HepG2 (cell line): ENCODE measurements around the gene RPS8. TPM values are rescaled to one million over a fixed set of nuclear protein-coding genes. Genes with fewer than 3 reads are reported as not detected.
A peak's percentile ranks its signal among the peaks of the same experiment; 100 is the strongest.

Experiments used
- ATF3 ChIP-seq: sonication (generic); formaldehyde crosslinking; IDR thresholded peaks from 2 replicates; pipeline ENCODE4 v1.4.0; 2020; ENCODE audit warnings: missing genetic modification reagents
- GABPB1 ChIP-seq: IDR thresholded peaks from 2 replicates; pipeline ENCODE4 v1.6.1; 2016; ENCODE audit warnings: mild to moderate bottlenecking, missing genetic modification reagents, moderate library complexity, missing compliant biosample characterization
- GFI1 ChIP-seq: sonication (generic); formaldehyde crosslinking; IDR thresholded peaks from 2 replicates; pipeline ENCODE4 v1.5.0; 2020; ENCODE audit warnings: missing genetic modification reagents, mild to moderate bottlenecking, borderline replicate concordance
- GZF1 ChIP-seq: sonication (generic); formaldehyde crosslinking; IDR thresholded peaks from 2 replicates; pipeline ENCODE4 v1.5.1; 2020; ENCODE audit warnings: mild to moderate bottlenecking, missing genetic modification reagents
- KMT2B ChIP-seq: IDR thresholded peaks from 2 replicates; pipeline ENCODE4 v1.6.1; 2016; ENCODE audit warnings: missing genetic modification reagents, missing compliant biosample characterization
- PREB ChIP-seq: sonication (generic); formaldehyde crosslinking; IDR thresholded peaks from 2 replicates; pipeline ENCODE4 v1.4.0; 2020; ENCODE audit warnings: missing genetic modification reagents
- SP140L ChIP-seq: sonication (generic); formaldehyde crosslinking; IDR thresholded peaks from 2 replicates; pipeline ENCODE4 v1.4.0; 2020; ENCODE audit warnings: missing genetic modification reagents, borderline replicate concordance
- SPEN ChIP-seq: sonication (generic); formaldehyde crosslinking; IDR thresholded peaks from 2 replicates; pipeline ENCODE4 v1.5.1; 2020; ENCODE audit warnings: low read depth, mild to moderate bottlenecking, missing genetic modification reagents
- STAG1 ChIP-seq: sonication (generic); formaldehyde crosslinking; IDR thresholded peaks from 2 replicates; pipeline ENCODE4 v1.4.0; 2020; ENCODE audit warnings: missing genetic modification reagents
- STAT6 ChIP-seq: sonication (generic); formaldehyde crosslinking; IDR thresholded peaks from 2 replicates; pipeline ENCODE4 v1.4.0; 2020; ENCODE audit warnings: missing genetic modification reagents, mild to moderate bottlenecking, borderline replicate concordance
- THAP11 ChIP-seq: IDR thresholded peaks from 2 replicates; pipeline ENCODE4 v1.6.1; 2016; ENCODE audit warnings: missing biosample characterization, missing genetic modification reagents
- ZNF138 ChIP-seq: sonication (generic); formaldehyde crosslinking; IDR thresholded peaks from 2 replicates; pipeline ENCODE4 v1.5.0; 2020; ENCODE audit warnings: mild to moderate bottlenecking, low read depth, missing genetic modification reagents
- ZNF225 ChIP-seq: sonication (generic); formaldehyde crosslinking; IDR thresholded peaks from 2 replicates; pipeline ENCODE4 v1.4.0; 2020; ENCODE audit warnings: mild to moderate bottlenecking, missing genetic modification reagents
- ZNF331 ChIP-seq: sonication (generic); formaldehyde crosslinking; IDR thresholded peaks from 2 replicates; pipeline ENCODE4 v1.4.0; 2020; ENCODE audit warnings: missing genetic modification reagents
- ZNF619 ChIP-seq: sonication (generic); formaldehyde crosslinking; IDR thresholded peaks from 2 replicates; pipeline ENCODE4 v1.4.0; 2020; ENCODE audit warnings: mild to moderate bottlenecking, missing genetic modification reagents
- ZNF788 ChIP-seq: sonication (generic); formaldehyde crosslinking; IDR thresholded peaks from 2 replicates; pipeline ENCODE4 v1.5.0; 2020; ENCODE audit warnings: mild to moderate bottlenecking, missing genetic modification reagents, borderline replicate concordance
- ZSCAN21 ChIP-seq: sonication (generic); formaldehyde crosslinking; IDR thresholded peaks from 2 replicates; pipeline ENCODE4 v1.8.0; 2022; ENCODE audit warnings: mild to moderate bottlenecking, missing genetic modification reagents, moderate library complexity, borderline replicate concordance
- ZSCAN29 ChIP-seq: sonication (generic); formaldehyde crosslinking; conservative IDR thresholded peaks from 2 replicates; pipeline ENCODE4 v1.4.0; 2020; ENCODE audit warnings: mild to moderate bottlenecking, missing genetic modification reagents
- polyA plus RNA-seq, 8 experiments: library from polyadenylated mRNA; depleted of rRNA in 3 of 8; stranded (reverse) in 7 of 8; unstranded in 1 of 8; fragments of >200 nt; fragmentation: Illumina TruSeq in 4 of 8; extraction: Trizol in 4 of 8; gene quantifications; 2 replicates each; pipeline versions ENCODE4 v1.2.1 to v1.2.3, GENCODE V29; 2011 to 2016; ENCODE audit warnings: low read depth in 4 of 8, missing spikeins in 1 of 8, mixed read lengths in 1 of 8; ENCODE audit not compliant: insufficient read depth in 1 of 8
- total RNA-seq, 5 experiments: library from RNA; depleted of rRNA; stranded (reverse); fragments of >200 nt; fragmentation: Illumina TruSeq; extraction: Trizol; gene quantifications; 2 replicates each; pipeline ENCODE4 v1.2.3, GENCODE V29; 2016; ENCODE audit warnings: low read depth in 1 of 5
- TF ChIP-seq, protein P1 (sequence below): IDR thresholded peaks from 2 replicates; pipeline ENCODE4 v1.6.1; 2016; ENCODE audit warnings: mild to moderate bottlenecking, missing biosample characterization, missing genetic modification reagents
- TF ChIP-seq, protein P2 (sequence below): sonication (generic); formaldehyde crosslinking; IDR thresholded peaks from 2 replicates; pipeline ENCODE4 v1.5.0; 2020; ENCODE audit warnings: mild to moderate bottlenecking, missing genetic modification reagents
- TF ChIP-seq, protein P3 (sequence below): IDR thresholded peaks from 2 replicates; pipeline ENCODE4 v1.6.1; 2012; ENCODE audit warnings: inconsistent platforms

Gene RPS8
- total and polyA plus RNA-seq, 2 of the 13 experiments (the other 11 are each of a cell fraction or from before 2014, with no cell fraction given): 2,628 to 2,822 TPM

- TF ChIP-seq ZNF138 (CRISPR knock-in tag): no peak
- peak; percentile 83 for TF ChIP-seq STAG1 (CRISPR knock-in tag)
- TF ChIP-seq ATF3 (CRISPR knock-in tag): peak; percentile 43; the same call in 1 of the 2 replicates
- peak; percentile 72 for TF ChIP-seq ZNF331 (CRISPR knock-in tag)
- TF ChIP-seq ZNF788 (CRISPR knock-in tag): peak; percentile 73; the same call in 1 of the 2 replicates
- TF ChIP-seq GABPB1 (CRISPR knock-in tag): peak; percentile 70; the same call in 1 of the 2 replicates
- peak; percentile 91 for TF ChIP-seq ZNF619
- peak; percentile 64; the same call in 1 of the 2 replicates for TF ChIP-seq ZSCAN21 (CRISPR knock-in tag)
- TF ChIP-seq SPEN (CRISPR knock-in tag): peak; percentile 66
- TF ChIP-seq, protein P1, sequence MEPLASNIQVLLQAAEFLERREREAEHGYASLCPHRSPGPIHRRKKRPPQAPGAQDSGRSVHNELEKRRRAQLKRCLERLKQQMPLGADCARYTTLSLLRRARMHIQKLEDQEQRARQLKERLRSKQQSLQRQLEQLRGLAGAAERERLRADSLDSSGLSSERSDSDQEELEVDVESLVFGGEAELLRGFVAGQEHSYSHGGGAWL (CRISPR knock-in tag): peak; percentile 86
- TF ChIP-seq, protein P2, sequence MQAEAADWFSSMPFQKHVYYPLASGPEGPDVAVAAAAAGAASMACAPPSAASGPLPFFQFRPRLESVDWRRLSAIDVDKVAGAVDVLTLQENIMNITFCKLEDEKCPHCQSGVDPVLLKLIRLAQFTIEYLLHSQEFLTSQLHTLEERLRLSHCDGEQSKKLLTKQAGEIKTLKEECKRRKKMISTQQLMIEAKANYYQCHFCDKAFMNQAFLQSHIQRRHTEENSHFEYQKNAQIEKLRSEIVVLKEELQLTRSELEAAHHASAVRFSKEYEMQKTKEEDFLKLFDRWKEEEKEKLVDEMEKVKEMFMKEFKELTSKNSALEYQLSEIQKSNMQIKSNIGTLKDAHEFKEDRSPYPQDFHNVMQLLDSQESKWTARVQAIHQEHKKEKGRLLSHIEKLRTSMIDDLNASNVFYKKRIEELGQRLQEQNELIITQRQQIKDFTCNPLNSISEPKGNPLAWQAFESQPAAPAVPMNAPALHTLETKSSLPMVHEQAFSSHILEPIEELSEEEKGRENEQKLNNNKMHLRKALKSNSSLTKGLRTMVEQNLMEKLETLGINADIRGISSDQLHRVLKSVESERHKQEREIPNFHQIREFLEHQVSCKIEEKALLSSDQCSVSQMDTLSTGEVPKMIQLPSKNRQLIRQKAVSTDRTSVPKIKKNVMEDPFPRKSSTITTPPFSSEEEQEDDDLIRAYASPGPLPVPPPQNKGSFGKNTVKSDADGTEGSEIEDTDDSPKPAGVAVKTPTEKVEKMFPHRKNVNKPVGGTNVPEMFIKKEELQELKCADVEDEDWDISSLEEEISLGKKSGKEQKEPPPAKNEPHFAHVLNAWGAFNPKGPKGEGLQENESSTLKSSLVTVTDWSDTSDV (CRISPR knock-in tag): peak; percentile 91; the same call in 1 of the 2 replicates
- TF ChIP-seq KMT2B (CRISPR knock-in tag): peak; percentile 73; the same call in 1 of the 2 replicates
- TF ChIP-seq, protein P3, sequence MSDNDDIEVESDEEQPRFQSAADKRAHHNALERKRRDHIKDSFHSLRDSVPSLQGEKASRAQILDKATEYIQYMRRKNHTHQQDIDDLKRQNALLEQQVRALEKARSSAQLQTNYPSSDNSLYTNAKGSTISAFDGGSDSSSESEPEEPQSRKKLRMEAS: peak; percentile 98
- TF ChIP-seq GZF1 (CRISPR knock-in tag): peak; percentile 86; the same call in 1 of the 2 replicates
- no peak; the same call in 1 of the 2 replicates for TF ChIP-seq SP140L (CRISPR knock-in tag)
- TF ChIP-seq STAT6: peak; percentile 84; the same call in 1 of the 2 replicates
- TF ChIP-seq PREB (CRISPR knock-in tag): no peak
- TF ChIP-seq ZNF225 (CRISPR knock-in tag): 0 out of 2 replicates have a peak, but pooled peaks have one; percentile 47
- peak; percentile 64; the same call in 1 of the 2 replicates for TF ChIP-seq GFI1 (CRISPR knock-in tag)
- TF ChIP-seq ZSCAN29 (CRISPR knock-in tag): peak; percentile 87; the same call in 1 of the 2 replicates
- peak; percentile 54 for TF ChIP-seq THAP11
Observed at GRCh38 chr1:44799770-44800584, 24.6 kb downstream of the RPS8 start, which contains the start of gene PLK3 (continued).
